HG02840 (cell line): ENCODE measurements around the gene DNAJC15.

Experiments
- ATAC-seq: cut with Tn5 transposase; IDR thresholded peaks from one replicate; pipeline ENCODE4 v1.9.1; 2021; ENCODE audit warnings: mild to moderate bottlenecking, moderate library complexity, moderate number of reproducible peaks; ENCODE audit not compliant: unreplicated experiment, low FRiP score

DNAJC15 gene

GRCh38 chr13:43145534-43146196 is 122.3 kb downstream of the DNAJC15 start:
- ATAC-seq, result no peak

GRCh38 chr13:43146400-43146799 is 123.0 kb downstream of the DNAJC15 start:
- ATAC-seq, result no peak

DNA sequence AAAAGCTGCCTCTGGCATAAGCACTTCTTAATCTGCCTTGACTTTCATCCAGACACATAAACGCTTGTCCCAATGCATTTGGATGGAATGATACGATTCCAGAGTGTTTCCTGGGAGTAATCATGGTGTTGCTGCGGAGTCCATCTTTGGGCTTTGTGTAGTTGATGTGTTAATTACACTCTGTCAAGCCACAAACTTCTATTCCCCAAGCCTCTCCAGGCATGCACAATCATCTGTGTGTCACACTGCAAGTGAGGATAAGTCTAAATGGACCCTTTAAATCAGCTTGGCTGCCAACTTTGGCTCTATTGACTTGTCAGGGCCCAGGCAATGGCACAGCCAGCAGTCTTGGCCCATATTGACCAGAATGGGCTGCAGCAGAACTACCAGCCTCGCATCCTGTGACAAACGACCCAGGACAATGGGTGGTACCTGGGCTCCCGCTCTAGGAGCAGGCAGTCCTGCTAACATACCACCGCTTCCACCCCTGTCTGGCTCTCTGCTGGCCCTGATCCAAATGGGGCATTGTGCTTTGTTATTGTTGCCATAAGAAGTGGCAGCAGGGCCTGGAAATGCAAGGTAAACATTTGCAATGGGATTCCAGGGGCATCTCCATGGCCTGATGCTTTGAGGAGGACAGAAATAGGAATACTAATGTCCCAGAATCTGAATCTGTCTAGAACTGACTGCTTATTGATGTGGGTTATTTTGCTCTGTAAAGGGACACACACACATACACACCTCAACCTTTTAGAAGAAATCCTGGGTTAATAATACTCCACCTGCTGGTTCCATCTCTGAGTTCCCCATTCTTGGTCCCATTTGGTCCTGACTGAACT is 127.2 kb downstream of the DNAJC15 start:
- ATAC-seq, result no peak

DNA sequence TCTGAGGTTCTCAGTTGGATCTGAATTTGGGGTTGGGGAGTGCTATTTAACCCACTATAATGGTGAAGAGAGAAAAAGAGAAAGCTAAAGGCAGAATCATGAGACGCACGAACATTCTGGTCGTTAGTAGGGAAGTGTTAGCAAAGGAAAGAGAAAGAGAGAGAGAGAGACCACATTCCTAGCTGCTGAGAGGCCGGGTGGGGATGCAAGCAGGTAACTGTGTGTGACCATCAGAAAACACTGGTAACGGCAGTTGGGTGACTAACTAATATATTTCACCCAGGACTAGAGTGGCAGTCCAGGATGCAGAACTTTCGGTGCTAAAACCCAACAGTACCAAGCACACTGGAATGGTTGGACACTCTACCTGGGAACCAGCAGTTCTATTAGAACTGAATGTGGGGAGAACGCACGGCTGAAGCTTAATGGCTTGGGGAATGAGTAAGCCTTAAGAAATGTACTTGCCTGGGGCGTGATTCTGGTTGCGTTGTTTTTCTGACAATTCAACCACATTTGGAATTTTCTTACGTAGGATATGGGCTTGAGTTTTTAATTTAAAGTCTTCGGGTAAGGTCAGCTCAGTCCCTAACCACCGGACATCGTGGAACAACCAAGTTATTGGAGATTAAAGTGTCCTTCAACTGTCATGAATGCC is 130.2 kb downstream of the DNAJC15 start:
- ATAC-seq, result no peak

GRCh38 chr13:43154156-43154651 is 130.8 kb downstream of the DNAJC15 start:
- no peak for ATAC-seq

DNA sequence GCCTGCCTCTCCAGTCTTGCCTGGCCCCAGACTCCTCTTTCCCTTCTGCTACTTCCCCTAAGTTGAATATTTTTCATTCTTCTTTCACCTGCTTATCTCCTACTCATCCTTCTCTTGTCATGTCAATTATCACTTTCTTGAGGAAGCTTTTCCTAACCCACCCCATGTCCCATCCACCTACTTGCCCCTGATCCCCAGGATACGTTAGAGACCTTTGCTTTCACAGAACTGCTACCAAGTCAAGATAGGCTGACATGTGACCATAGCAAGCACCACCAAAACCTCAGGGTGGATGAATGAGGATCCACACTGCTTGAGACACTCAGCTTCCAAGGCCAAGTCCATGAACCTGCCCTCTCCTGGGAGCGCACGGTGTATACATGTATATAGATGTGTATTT is 131.5 kb downstream of the DNAJC15 start:
- ATAC-seq, result no peak

DNA sequence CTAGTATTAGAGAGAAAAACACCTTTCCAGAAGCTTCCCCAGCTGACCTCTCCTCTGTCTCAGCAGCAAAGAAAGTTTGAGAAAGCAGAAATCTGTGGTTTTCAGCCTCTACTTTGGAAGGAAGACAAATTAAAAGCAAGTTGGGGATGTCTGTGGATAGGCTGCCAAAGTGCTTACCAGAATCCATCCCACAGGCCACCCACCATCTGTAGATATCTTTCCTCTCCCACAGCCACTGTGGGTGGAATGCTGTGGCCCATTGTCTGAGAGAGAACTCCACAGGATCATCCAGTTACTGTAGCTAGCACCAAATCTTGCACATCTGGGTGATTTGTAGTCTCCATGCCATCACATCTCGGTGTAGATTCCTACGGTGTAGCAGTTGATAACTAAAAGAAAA is 133.5 kb downstream of the DNAJC15 start:
- no peak for ATAC-seq

GRCh38 chr13:43157796-43158195 is 134.4 kb downstream of the DNAJC15 start:
- ATAC-seq, result no peak

DNA sequence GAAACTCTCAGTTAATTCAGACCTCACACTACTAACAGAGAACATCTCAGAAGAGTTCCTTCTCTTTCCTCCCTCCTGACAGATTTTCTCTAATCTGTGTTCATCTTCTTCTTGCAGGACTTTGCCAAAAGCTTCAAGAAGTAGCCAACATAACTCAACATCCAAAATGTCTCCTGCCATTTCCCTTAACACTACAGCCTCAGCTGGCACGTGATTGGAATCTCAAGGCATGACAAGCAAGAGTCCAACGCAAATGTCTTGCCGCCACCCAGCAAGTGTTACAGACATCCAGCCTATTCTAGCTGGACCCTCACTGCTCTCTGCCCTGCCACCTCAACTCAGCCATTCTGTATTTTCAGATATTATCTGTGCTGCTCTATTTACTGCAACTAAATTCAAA is 135.1 kb downstream of the DNAJC15 start:
- ATAC-seq, result no peak

GRCh38 chr13:43159026-43159461 is 135.7 kb downstream of the DNAJC15 start:
- no peak for ATAC-seq
